ENCODE data around the gene CAMK4. TPM values are rescaled to one million over a fixed set of nuclear protein-coding genes. Genes with fewer than 3 reads are reported as not detected.

CAMK4 gene
- total and polyA plus RNA-seq, 2 experiments from 2014 or later: 4.2 to 7.3 TPM

GRCh38 chr5:111535879-111536549 is 311.8 kb downstream of the CAMK4 start:
- Histone ChIP-seq H3K4me1 (ENCODE audit: insufficient read depth) (no peaks in the 10 kb centered on the region), H3K9me2 (ENCODE audit: insufficient read depth) (no peaks in the 10 kb centered on the region), H3K4me3 (no peak overlapping the region), H3K27me3 (ENCODE audit: insufficient read depth) (no peaks in the 10 kb centered on the region), H3K4me2 (no peak overlapping the region), H3K27ac (ENCODE audit: low read depth) (no peak overlapping the region), H4K20me1 (replicated peaks; ENCODE audit: insufficient read depth) (no peaks in the 10 kb centered on the region), H3K79me2 (replicated peaks; ENCODE audit: insufficient read depth) (no peaks in the 10 kb centered on the region), H3F3A (replicated peaks; ENCODE audit: low read depth) (no peaks in the 10 kb centered on the region), H3K36me3 (ENCODE audit: insufficient read depth) (no peaks in the 10 kb centered on the region), H2AFZ (no peak overlapping the region)
- no peaks in the 10 kb centered on the region for H3K36me3 Mint-ChIP-seq (ENCODE audit: low read depth)
- 0 out of 3 replicates have a peak, but pooled peaks cover 2% of the 10 kb centered on the region for H3K9me3 Mint-ChIP-seq
- ATAC-seq: no peak
- peaks cover 3% of the 10 kb centered on the region for H3K27me3 Mint-ChIP-seq (ENCODE audit: insufficient read depth, low read depth, poor library complexity)
- no peak overlapping the region for H3K4me3 Mint-ChIP-seq
- no peaks in the 10 kb centered on the region; the same call in 2 of the 3 replicates for H3K4me1 Mint-ChIP-seq
- DNase-seq (ENCODE audit: low spot score): no peak
- H3K27ac Mint-ChIP-seq: no peak overlapping the region
- TF ChIP-seq ZNF114 (CRISPR knock-in tag; IDR thresholded peaks at IDR 0.05) (no peak), POLR2AphosphoS5 (IDR thresholded peaks at IDR 0.05; ENCODE audit: low read depth) (no peak), NANOG (IDR thresholded peaks at IDR 0.05; ENCODE audit: borderline replicate concordance) (no peak), EZH2 (IDR thresholded peaks at IDR 0.05; ENCODE audit: low read depth, unreplicated experiment) (no peak), JUNB (IDR thresholded peaks at IDR 0.05; ENCODE audit: unreplicated experiment) (no peak), ZNF331 (CRISPR knock-in tag; IDR thresholded peaks at IDR 0.05; ENCODE audit: low read depth) (no peak), EZH2phosphoT487 (IDR thresholded peaks at IDR 0.05; ENCODE audit: unreplicated experiment) (no peak), CREB1 (CRISPR knock-in tag; IDR thresholded peaks at IDR 0.05; ENCODE audit: low read depth) (no peak), CTCF (conservative IDR thresholded peaks at IDR 0.05; ENCODE audit: low read depth in 2 of 2) (no peak), ZNF462 (CRISPR knock-in tag; IDR thresholded peaks at IDR 0.05) (no peak), STAT1 (IDR thresholded peaks at IDR 0.05; ENCODE audit: unreplicated experiment) (no peak)
- TF ChIP-seq, protein P1, sequence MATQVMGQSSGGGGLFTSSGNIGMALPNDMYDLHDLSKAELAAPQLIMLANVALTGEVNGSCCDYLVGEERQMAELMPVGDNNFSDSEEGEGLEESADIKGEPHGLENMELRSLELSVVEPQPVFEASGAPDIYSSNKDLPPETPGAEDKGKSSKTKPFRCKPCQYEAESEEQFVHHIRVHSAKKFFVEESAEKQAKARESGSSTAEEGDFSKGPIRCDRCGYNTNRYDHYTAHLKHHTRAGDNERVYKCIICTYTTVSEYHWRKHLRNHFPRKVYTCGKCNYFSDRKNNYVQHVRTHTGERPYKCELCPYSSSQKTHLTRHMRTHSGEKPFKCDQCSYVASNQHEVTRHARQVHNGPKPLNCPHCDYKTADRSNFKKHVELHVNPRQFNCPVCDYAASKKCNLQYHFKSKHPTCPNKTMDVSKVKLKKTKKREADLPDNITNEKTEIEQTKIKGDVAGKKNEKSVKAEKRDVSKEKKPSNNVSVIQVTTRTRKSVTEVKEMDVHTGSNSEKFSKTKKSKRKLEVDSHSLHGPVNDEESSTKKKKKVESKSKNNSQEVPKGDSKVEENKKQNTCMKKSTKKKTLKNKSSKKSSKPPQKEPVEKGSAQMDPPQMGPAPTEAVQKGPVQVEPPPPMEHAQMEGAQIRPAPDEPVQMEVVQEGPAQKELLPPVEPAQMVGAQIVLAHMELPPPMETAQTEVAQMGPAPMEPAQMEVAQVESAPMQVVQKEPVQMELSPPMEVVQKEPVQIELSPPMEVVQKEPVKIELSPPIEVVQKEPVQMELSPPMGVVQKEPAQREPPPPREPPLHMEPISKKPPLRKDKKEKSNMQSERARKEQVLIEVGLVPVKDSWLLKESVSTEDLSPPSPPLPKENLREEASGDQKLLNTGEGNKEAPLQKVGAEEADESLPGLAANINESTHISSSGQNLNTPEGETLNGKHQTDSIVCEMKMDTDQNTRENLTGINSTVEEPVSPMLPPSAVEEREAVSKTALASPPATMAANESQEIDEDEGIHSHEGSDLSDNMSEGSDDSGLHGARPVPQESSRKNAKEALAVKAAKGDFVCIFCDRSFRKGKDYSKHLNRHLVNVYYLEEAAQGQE (IDR thresholded peaks at IDR 0.05; ENCODE audit: unreplicated experiment): no peak
- TF ChIP-seq, protein P2, sequence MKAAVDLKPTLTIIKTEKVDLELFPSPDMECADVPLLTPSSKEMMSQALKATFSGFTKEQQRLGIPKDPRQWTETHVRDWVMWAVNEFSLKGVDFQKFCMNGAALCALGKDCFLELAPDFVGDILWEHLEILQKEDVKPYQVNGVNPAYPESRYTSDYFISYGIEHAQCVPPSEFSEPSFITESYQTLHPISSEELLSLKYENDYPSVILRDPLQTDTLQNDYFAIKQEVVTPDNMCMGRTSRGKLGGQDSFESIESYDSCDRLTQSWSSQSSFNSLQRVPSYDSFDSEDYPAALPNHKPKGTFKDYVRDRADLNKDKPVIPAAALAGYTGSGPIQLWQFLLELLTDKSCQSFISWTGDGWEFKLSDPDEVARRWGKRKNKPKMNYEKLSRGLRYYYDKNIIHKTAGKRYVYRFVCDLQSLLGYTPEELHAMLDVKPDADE (IDR thresholded peaks at IDR 0.05): no peak
